GM12878 (cell line): ENCODE data around the gene CAVIN1. TPM values are rescaled to one million over a fixed set of nuclear protein-coding genes. Genes with fewer than 3 reads are reported as not detected.

Source experiments
- ATAC-seq: fragments of 200-7000 bp; cut with Tn5 transposase; 3 replicates; pipeline ENCODE4 v1.9.1; 2020; ENCODE audit warnings: mild to moderate bottlenecking, moderate library complexity
- BruUV-seq: library from RNA; stranded (reverse); fragments of 400-500 nt; replicated peaks from 2 replicates; lab custom pipeline; 2021; lab: Mats Ljungman, UMichigan
- CTCF ChIA-PET: fragments of 300-600 bp; sonication (Branson Sonifier 250); formaldehyde crosslinking; extraction: SDS; loops from one replicate; lab custom pipeline; 2021; ENCODE audit warnings: inconsistent platforms; lab: Yijun Ruan, JAX
- POLR2A ChIA-PET: fragments of 350-600 bp; formaldehyde crosslinking; extraction: SDS; loops from one replicate; lab custom pipeline; 2021; ENCODE audit warnings: inconsistent platforms; lab: Charles Lee
- RAD21 ChIA-PET: fragments of 300-600 bp; sonication (Branson Sonifier 250); formaldehyde crosslinking; loops from one replicate; lab custom pipeline; 2023; ENCODE audit warnings: antibody characterized with exemption; ENCODE audit not compliant: unreplicated experiment; lab: Charles Lee
- SMC1A ChIA-PET: fragments of 300-600 bp; sonication (Branson Sonifier 250); formaldehyde crosslinking; loops from one replicate; lab custom pipeline; 2023; ENCODE audit not compliant: unreplicated experiment, uncharacterized antibody; lab: Charles Lee
- DNase-seq: peaks from one replicate; pipeline ENCODE4 v3.0.0-alpha.2; 2011; ENCODE audit warnings: low read depth, low spot score
- FAIRE-seq: peaks from 3 replicates; lab custom pipeline; 2011; peaks lifted over from hg19 to GRCh38; lab: Jason Lieb, UNC
- H2AFZ ChIP-seq: 2 replicates; pipeline ENCODE4 v1.6.0; 2011; ENCODE audit warnings: low read depth, low read length, control low read depth; ENCODE audit not compliant: control insufficient read depth
- H3K27ac ChIP-seq: 2 replicates; pipeline ENCODE4 v1.5.1; 2011; ENCODE audit warnings: control low read depth; ENCODE audit not compliant: control insufficient read depth, insufficient read depth
- H3K27me3 ChIP-seq, 2 experiments: replicated peaks in 1 of 2; 2 replicates each; pipeline versions ENCODE4 v1.6.0 to v1.6.1; 2011; ENCODE audit warnings: low read length in 1 of 2; ENCODE audit not compliant: control insufficient read depth in 2 of 2, insufficient read depth in 2 of 2
- H3K36me3 ChIP-seq, 2 experiments: 2 replicates each; pipeline ENCODE4 v1.5.1; 2011; ENCODE audit warnings: low read length in 1 of 2; ENCODE audit not compliant: control insufficient read depth in 2 of 2, insufficient read depth in 2 of 2
- H3K4me1 ChIP-seq: 2 replicates; pipeline ENCODE4 v1.6.1; 2011; ENCODE audit warnings: mild to moderate bottlenecking, low read length, moderate library complexity, mixed read lengths; ENCODE audit not compliant: control insufficient read depth, insufficient read depth
- H3K4me2 ChIP-seq: 2 replicates; pipeline ENCODE4 v1.6.0; 2011; ENCODE audit warnings: control low read depth; ENCODE audit not compliant: control insufficient read depth, insufficient read depth
- H3K4me3 ChIP-seq: fragments of 200-600 bp; sonication (generic); 2 replicates; pipeline ENCODE4 v1.5.1; 2016
- H3K79me2 ChIP-seq: 2 replicates; pipeline ENCODE4 v1.6.0; 2011; ENCODE audit warnings: low read length; ENCODE audit not compliant: control insufficient read depth, insufficient read depth
- H3K9ac ChIP-seq: 2 replicates; pipeline ENCODE4 v1.8.0; 2011; ENCODE audit warnings: low read length, control low read depth, mixed read lengths; ENCODE audit not compliant: control insufficient read depth, insufficient read depth
- H3K9me3 ChIP-seq: replicated peaks from 3 replicates; pipeline ENCODE4 v1.5.1; 2011; ENCODE audit warnings: mild to moderate bottlenecking, low read length; ENCODE audit not compliant: control insufficient read depth, insufficient read depth
- H4K20me1 ChIP-seq: 2 replicates; pipeline ENCODE4 v1.6.0; 2011; ENCODE audit not compliant: control insufficient read depth, insufficient read depth
- CBX3 ChIP-seq: fragments of 200-600 bp; sonication (generic); IDR thresholded peaks from 2 replicates; pipeline ENCODE4 v1.6.1; 2016; ENCODE audit warnings: low read depth, borderline replicate concordance
- CEBPZ ChIP-seq: fragments of 150-350 bp; IDR thresholded peaks from 2 replicates; pipeline ENCODE4 v1.6.1; 2016; ENCODE audit warnings: low read depth, low read length
- CUX1 ChIP-seq: IDR thresholded peaks from 2 replicates; pipeline ENCODE4 v1.6.1; 2012; ENCODE audit warnings: improper control_type of control experiment, low read depth, low read length; ENCODE audit not compliant: insufficient replicate concordance
- ETV6 ChIP-seq, 2 experiments: fragments of 450-650 bp in 1 of 2; IDR thresholded peaks in 1 of 2; conservative IDR thresholded peaks in 1 of 2; 2 replicates each; pipeline ENCODE4 v1.6.1; 2014; ENCODE audit warnings: antibody characterized with exemption in 1 of 2, borderline replicate concordance in 1 of 2, low read depth in 1 of 2, mild to moderate bottlenecking in 1 of 2, moderate library complexity in 1 of 2
- FOXK2 ChIP-seq: fragments of 450-650 bp; IDR thresholded peaks from 2 replicates; pipeline ENCODE4 v1.6.1; 2017; ENCODE audit warnings: mild to moderate bottlenecking, moderate library complexity
- GATAD2B ChIP-seq: fragments of 450-650 bp; conservative IDR thresholded peaks from 2 replicates; pipeline ENCODE4 v1.6.1; 2017; ENCODE audit warnings: low read depth, mild to moderate bottlenecking, moderate library complexity
- JUNB ChIP-seq: IDR thresholded peaks from 2 replicates; pipeline ENCODE4 v1.6.1; 2016; ENCODE audit warnings: antibody characterized with exemption, mild to moderate bottlenecking
- JUND ChIP-seq: IDR thresholded peaks from 2 replicates; pipeline ENCODE4 v1.6.1; 2012; ENCODE audit warnings: low read depth, mild to moderate bottlenecking, low read length, improper control_type of control experiment, moderate library complexity
- NR2C2 ChIP-seq: IDR thresholded peaks from 2 replicates; pipeline ENCODE4 v1.6.1; 2011; ENCODE audit warnings: borderline replicate concordance, low read depth; ENCODE audit not compliant: control insufficient read depth, insufficient read length
- PKNOX1 ChIP-seq: fragments of 450-650 bp; IDR thresholded peaks from 2 replicates; pipeline ENCODE4 v1.6.1; 2016; ENCODE audit warnings: mild to moderate bottlenecking
- SMC3 ChIP-seq: IDR thresholded peaks from 2 replicates; pipeline ENCODE4 v1.6.1; 2011; ENCODE audit warnings: low read length, improper control_type of control experiment, borderline replicate concordance
- WGBS: methylation state at CpG from one replicate; pipeline ENCODE4 v1.1.6; 2016; ENCODE audit warnings: low lambda C conversion rate; ENCODE audit not compliant: insufficient replicate concordance, insufficient coverage; ENCODE audit errors: missing lambda C conversion rate; 5-methylcytosine and 5-hydroxymethylcytosine counted together
- in situ Hi-C: fragments of 300-500 bp; cut with MboI; formaldehyde crosslinking; loops from 9 replicates; pipeline ENCODE4 v1.14.3; 2018; ENCODE audit warnings: mixed read lengths
- intact Hi-C: fragments of 100-400 bp; cut with micrococcal nuclease; formaldehyde crosslinking; loops from one replicate; pipeline ENCODE4 v1.14.2; 2022; ENCODE audit not compliant: unreplicated experiment
- polyA plus RNA-seq, 11 experiments: library from polyadenylated mRNA; depleted of rRNA in 4 of 11; unstranded in 6 of 11; stranded (reverse) in 5 of 11; fragments of >200 nt; fragmentation: Nextera tagmentation in 4 of 11; fragmentation: Illumina TruSeq in 1 of 11; extraction: Ambion mirVana in 4 of 11; extraction: Trizol in 1 of 11; gene quantifications; 1 replicate in 1 of 11; 2 replicates in 10 of 11; pipeline versions ENCODE4 v1.2.1 to v1.2.3, GENCODE V29; 2011 to 2016; ENCODE audit warnings: inconsistent platforms in 2 of 11, missing spikeins in 2 of 11, low read depth in 1 of 11
- total RNA-seq, 4 experiments: library from RNA; depleted of rRNA in 3 of 4; stranded (reverse); fragments of >200 nt in 3 of 4; fragmentation: Illumina TruSeq in 1 of 4; extraction: Trizol in 1 of 4; gene quantifications; 2 replicates each; pipeline versions ENCODE4 v1.2.1 to v1.2.3, GENCODE V29; 2013 to 2021

The CAVIN1 gene
- total and polyA plus RNA-seq, 10 of the 15 experiments (the other 5 are each of a cell fraction or from before 2014, with no cell fraction given) = 0.03 to 1.1 (median 0.37) TPM

- in situ Hi-C loops = no loop called here
- ATAC-seq = peak; percentile 35
- Histone ChIP-seq H3K27ac (peak overlapping the region; percentile 64), H3K36me3 (no peaks in the 10 kb centered on the region; a peak in 1 of 4 replicates), H3K27me3 (no peaks in the 10 kb centered on the region), H3K4me3 (peak overlapping the region; percentile 53; the same call in 1 of the 2 replicates), H2AFZ (no peak overlapping the region), H3K4me2 (peak overlapping the region; percentile 92), H3K9me3 (no peaks in the 10 kb centered on the region), H4K20me1 (no peaks in the 10 kb centered on the region), H3K9ac (peak overlapping the region; percentile 28; the same call in 1 of the 2 replicates), H3K79me2 (peaks cover 22% of the 10 kb centered on the region), H3K4me1 (peaks cover 27% of the 10 kb centered on the region)
- ChIA-PET POLR2A (interaction anchor here (1.5 to 1.8 kb wide), 4 partner anchors 8 to 69 kb away, joined by 3 to 9 read pairs (median 4); partner anchors contain the start of gene STAT3), SMC1A (interaction anchor here (0.6 to 2.6 kb wide), 6 partner anchors 12 to 56 kb away, joined by 3 to 17 read pairs (median 6); no protein-coding TSS in a partner anchor), RAD21 (interaction anchor here (0.8 to 2.4 kb wide), 3 partner anchors 16 to 69 kb away, joined by 3 to 13 read pairs (median 6); partner anchors contain the start of gene STAT3), CTCF (interaction anchor here (1.0 to 2.1 kb wide), 6 partner anchors 16 to 70 kb away, joined by 3 to 21 read pairs (median 5); no protein-coding TSS in a partner anchor)
- WGBS = under 1% methylated on average over 6 of the region's 6 CpGs
- no TSS peak for BruUV-seq
- DNase-seq = peak; percentile 65
- intact Hi-C loops = no loop called here
- FAIRE-seq = peak; percentile 84
- TF ChIP-seq GATAD2B = 0 out of 2 replicates have a peak, but pooled peaks have one; percentile 31
- TF ChIP-seq CEBPZ = no peak
- no peak for TF ChIP-seq CBX3
- TF ChIP-seq PKNOX1 = no peak
- TF ChIP-seq JUND = no peak
- TF ChIP-seq CUX1 = no peak
- TF ChIP-seq FOXK2 = no peak
- no peak for TF ChIP-seq JUNB
- TF ChIP-seq NR2C2 = no peak
- no peak for TF ChIP-seq ETV6 (conservative IDR thresholded peaks at IDR 0.05 in 1 of 2, IDR thresholded peaks at IDR 0.05 in 1 of 2; ENCODE audit: borderline replicate concordance in 1 of 2, low read depth in 1 of 2)
- TF ChIP-seq SMC3 = no peak
Observed at GRCh38 chr17:42457107-42457792, 34.2 kb upstream of the CAVIN1 start.
